OCI-LY7 (cell line): ENCODE results near the gene RREB1. TPM values are rescaled to one million over a fixed set of nuclear protein-coding genes. Genes with fewer than 3 reads are reported as not detected.
A peak's percentile ranks its signal among the peaks of the same experiment; 100 is the strongest.

Experiments
- BruUV-seq: library from RNA; stranded (reverse); fragments of 400-500 nt; replicated peaks from 2 replicates; lab custom pipeline; 2021; lab: Mats Ljungman, UMichigan
- CTCF ChIA-PET: fragments of 300-600 bp; sonication (Branson Sonifier 250); formaldehyde crosslinking; loops from one replicate; lab custom pipeline; 2022; ENCODE audit warnings: antibody characterized with exemption; ENCODE audit not compliant: unreplicated experiment; lab: Charles Lee
- POLR2A ChIA-PET: fragments of 300-600 bp; sonication (Branson Sonifier 250); formaldehyde crosslinking; loops from one replicate; lab custom pipeline; 2022; ENCODE audit warnings: antibody characterized with exemption; lab: Charles Lee
- DNase-seq: peaks from one replicate; pipeline ENCODE4 v3.0.0-alpha.2; 2015; ENCODE audit warnings: low spot score
- H2AFZ ChIP-seq: fragments of 200-600 bp; sonication (generic), shearing (Covaris generic); 2 replicates; pipeline ENCODE4 v1.6.1; 2014; ENCODE audit warnings: mild to moderate bottlenecking, antibody characterized with exemption, low read length, moderate library complexity
- H3K27ac ChIP-seq: fragments of 200-600 bp; sonication (generic); 2 replicates; pipeline ENCODE4 v1.5.1; 2014; ENCODE audit warnings: mixed run types, low read depth, mild to moderate bottlenecking, moderate library complexity, low read length, inconsistent platforms; ENCODE audit not compliant: poor library complexity, severe bottlenecking
- H3K36me3 ChIP-seq: fragments of 200-600 bp; sonication (generic); 2 replicates; pipeline ENCODE4 v1.6.1; 2014; ENCODE audit warnings: mild to moderate bottlenecking, antibody characterized with exemption, low read length, moderate library complexity, mixed read lengths; ENCODE audit not compliant: insufficient read depth
- H3K4me1 ChIP-seq: fragments of 200-600 bp; sonication (generic); 2 replicates; pipeline ENCODE4 v1.5.1; 2014; ENCODE audit warnings: mild to moderate bottlenecking, low read length; ENCODE audit not compliant: insufficient read depth, poor library complexity, severe bottlenecking
- H3K4me2 ChIP-seq: fragments of 200-600 bp; sonication (generic); 2 replicates; pipeline ENCODE4 v1.6.1; 2014; ENCODE audit warnings: mild to moderate bottlenecking, low read length
- H3K4me3 ChIP-seq: fragments of 200-600 bp; sonication (generic); 2 replicates; pipeline ENCODE4 v1.5.1; 2014; ENCODE audit warnings: mild to moderate bottlenecking, low read depth, low read length; ENCODE audit not compliant: poor library complexity, severe bottlenecking
- H3K79me2 ChIP-seq: fragments of 200-600 bp; sonication (generic); 2 replicates; pipeline ENCODE4 v1.6.1; 2016; ENCODE audit warnings: low read depth, mild to moderate bottlenecking, low read length, moderate library complexity, mixed read lengths; ENCODE audit not compliant: insufficient read depth
- H3K9me2 ChIP-seq: fragments of 200-600 bp; sonication (generic); 2 replicates; pipeline ENCODE4 v1.6.1; 2016; ENCODE audit warnings: mild to moderate bottlenecking, low read length, mixed read lengths; ENCODE audit not compliant: insufficient read depth
- H3K9me3 ChIP-seq: fragments of 200-600 bp; sonication (generic); 2 replicates; pipeline ENCODE4 v1.6.1; 2014; ENCODE audit warnings: mild to moderate bottlenecking, mixed run types, low read length, mixed read lengths
- H4K20me1 ChIP-seq: fragments of 200-600 bp; sonication (generic); 2 replicates; pipeline ENCODE4 v1.6.1; 2014; ENCODE audit warnings: mild to moderate bottlenecking, antibody characterized with exemption, low read length, moderate library complexity, mixed read lengths; ENCODE audit not compliant: insufficient read depth
- EZH2phosphoT487 ChIP-seq: fragments of 200-600 bp; sonication (generic); IDR thresholded peaks from 2 replicates; pipeline ENCODE4 v1.6.1; 2018; ENCODE audit warnings: low read depth, borderline replicate concordance, mild to moderate bottlenecking, mixed run types, antibody characterized with exemption, low read length, moderate library complexity, mixed read lengths
- intact Hi-C: fragments of 100-400 bp; cut with micrococcal nuclease; formaldehyde crosslinking; loops from one replicate; pipeline ENCODE4 v1.10.0; 2022; ENCODE audit not compliant: unreplicated experiment
- total RNA-seq, 2 experiments: library from RNA; depleted of rRNA in 1 of 2; stranded (reverse); fragments of >200 nt in 1 of 2; shearing (Covaris generic) in 1 of 2; gene quantifications; 2 replicates each; pipeline ENCODE4 v1.2.3, GENCODE V29; 2014 to 2022
- TF ChIP-seq, protein P1 (sequence below): fragments of 200-600 bp; sonication (generic); conservative IDR thresholded peaks from 2 replicates; pipeline ENCODE4 v1.5.1; 2014; ENCODE audit warnings: mild to moderate bottlenecking, antibody characterized with exemption, low read length, moderate library complexity, mixed read lengths

Gene RREB1
- total RNA-seq, 2 experiments from 2014 or later: 4.4 to 7.1 TPM

DNA sequence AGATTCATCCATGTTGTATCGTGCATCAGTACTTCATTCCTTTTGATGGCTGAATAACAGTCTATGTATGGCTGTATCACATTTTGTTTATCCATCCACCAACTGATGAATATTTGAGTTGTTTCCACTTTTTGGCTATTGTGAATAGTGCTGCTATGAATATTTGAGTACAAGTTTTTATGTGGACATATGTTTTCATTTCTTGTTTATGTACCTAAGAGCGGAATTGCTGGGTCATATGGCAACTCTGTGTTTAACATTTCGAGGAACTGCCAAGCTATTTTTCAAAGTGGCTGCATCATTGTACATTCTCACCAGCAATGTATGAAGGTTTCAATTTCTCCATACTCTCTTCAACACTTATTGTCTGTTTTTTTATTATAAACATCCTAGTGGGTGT is 3.0 kb upstream of the RREB1 start:
- Histone ChIP-seq H3K79me2 (no peaks in the 10 kb centered on the region), H3K4me1 (peaks cover 22% of the 10 kb centered on the region), H3K27ac (no peak overlapping the region), H3K4me3 (no peak overlapping the region), H3K9me2 (no peaks in the 10 kb centered on the region), H2AFZ (no peak overlapping the region), H3K4me2 (no peak overlapping the region), H3K36me3 (no peaks in the 10 kb centered on the region), H4K20me1 (no peaks in the 10 kb centered on the region), H3K9me3 (no peaks in the 10 kb centered on the region)
- BruUV-seq: no TSS peak
- CTCF ChIA-PET: no interaction called here
- POLR2A ChIA-PET: interaction anchor here (0.5 kb wide), 1 partner anchor 1090 kb away, joined by 4 read pairs; no protein-coding TSS in a partner anchor
- intact Hi-C loops: loop anchor here (5.0 kb wide), 1 partner anchor 133 kb away; no protein-coding TSS in a partner anchor
- TF ChIP-seq, protein P1, sequence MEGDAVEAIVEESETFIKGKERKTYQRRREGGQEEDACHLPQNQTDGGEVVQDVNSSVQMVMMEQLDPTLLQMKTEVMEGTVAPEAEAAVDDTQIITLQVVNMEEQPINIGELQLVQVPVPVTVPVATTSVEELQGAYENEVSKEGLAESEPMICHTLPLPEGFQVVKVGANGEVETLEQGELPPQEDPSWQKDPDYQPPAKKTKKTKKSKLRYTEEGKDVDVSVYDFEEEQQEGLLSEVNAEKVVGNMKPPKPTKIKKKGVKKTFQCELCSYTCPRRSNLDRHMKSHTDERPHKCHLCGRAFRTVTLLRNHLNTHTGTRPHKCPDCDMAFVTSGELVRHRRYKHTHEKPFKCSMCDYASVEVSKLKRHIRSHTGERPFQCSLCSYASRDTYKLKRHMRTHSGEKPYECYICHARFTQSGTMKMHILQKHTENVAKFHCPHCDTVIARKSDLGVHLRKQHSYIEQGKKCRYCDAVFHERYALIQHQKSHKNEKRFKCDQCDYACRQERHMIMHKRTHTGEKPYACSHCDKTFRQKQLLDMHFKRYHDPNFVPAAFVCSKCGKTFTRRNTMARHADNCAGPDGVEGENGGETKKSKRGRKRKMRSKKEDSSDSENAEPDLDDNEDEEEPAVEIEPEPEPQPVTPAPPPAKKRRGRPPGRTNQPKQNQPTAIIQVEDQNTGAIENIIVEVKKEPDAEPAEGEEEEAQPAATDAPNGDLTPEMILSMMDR: no peak
- TF ChIP-seq EZH2phosphoT487: no peak
- no peak for DNase-seq

DNA sequence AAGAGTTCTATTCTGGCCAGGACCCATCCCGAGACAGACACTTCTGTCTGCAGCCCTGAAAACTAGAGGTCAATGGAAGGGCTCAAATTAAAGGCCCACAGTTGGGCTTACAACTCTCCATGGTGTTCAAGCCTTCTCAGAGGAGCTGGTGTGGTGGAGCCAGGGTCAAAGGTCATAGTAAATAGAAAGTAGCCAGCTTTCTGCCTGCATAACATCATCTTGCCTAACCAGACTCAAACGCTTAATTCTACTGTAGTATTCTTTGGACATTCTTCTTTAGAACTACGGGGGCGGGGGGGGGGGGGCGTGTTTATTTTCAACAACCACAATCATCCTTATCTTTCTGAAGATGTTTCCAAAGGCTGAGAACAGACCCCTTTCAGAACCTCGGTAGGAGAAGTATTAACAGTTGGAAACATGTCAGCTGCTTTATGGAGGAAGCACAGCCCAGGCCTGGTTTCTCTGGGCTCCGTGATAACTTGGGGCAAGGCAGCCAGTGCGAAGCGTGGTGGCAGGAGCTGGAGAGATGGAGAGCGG is 1.5 kb upstream of the RREB1 start:
- intact Hi-C loops: loop anchor here (5.0 kb wide), 1 partner anchor 131 kb away; no protein-coding TSS in a partner anchor

More for the DNA sequence above, 1.5 kb upstream of the RREB1 start:
- POLR2A ChIA-PET: interaction anchor here (0.5 to 1.5 kb wide), 5 partner anchors 8 to 328 kb away, joined by 3 to 6 read pairs (median 4); no protein-coding TSS in a partner anchor
- BruUV-seq: no TSS peak
- peak overlapping the region; percentile 88 for H2AFZ ChIP-seq
- TF ChIP-seq EZH2phosphoT487: no peak
- TF ChIP-seq, protein P1: no peak
- no peaks in the 10 kb centered on the region for H3K9me3 ChIP-seq
- no peaks in the 10 kb centered on the region for H4K20me1 ChIP-seq
- H3K36me3 ChIP-seq: no peaks in the 10 kb centered on the region
- peaks cover 6% of the 10 kb centered on the region; the same call in 1 of the 2 replicates for H3K79me2 ChIP-seq
- H3K4me2 ChIP-seq: peak overlapping the region; percentile 88; the same call in 1 of the 2 replicates
- DNase-seq: no peak
- peaks cover 17% of the 10 kb centered on the region for H3K4me1 ChIP-seq
- CTCF ChIA-PET: no interaction called here
- H3K27ac ChIP-seq: no peak overlapping the region
- no peaks in the 10 kb centered on the region for H3K9me2 ChIP-seq
- peak overlapping the region; percentile 87 for H3K4me3 ChIP-seq
